HG03159 (cell line): ENCODE measurements around the gene HDAC5.

Experiments used
- ATAC-seq: cut with Tn5 transposase; IDR thresholded peaks from one replicate; pipeline ENCODE4 v1.9.1; 2021; ENCODE audit warnings: mild to moderate bottlenecking, moderate library complexity; ENCODE audit not compliant: unreplicated experiment

The HDAC5 gene

DNA sequence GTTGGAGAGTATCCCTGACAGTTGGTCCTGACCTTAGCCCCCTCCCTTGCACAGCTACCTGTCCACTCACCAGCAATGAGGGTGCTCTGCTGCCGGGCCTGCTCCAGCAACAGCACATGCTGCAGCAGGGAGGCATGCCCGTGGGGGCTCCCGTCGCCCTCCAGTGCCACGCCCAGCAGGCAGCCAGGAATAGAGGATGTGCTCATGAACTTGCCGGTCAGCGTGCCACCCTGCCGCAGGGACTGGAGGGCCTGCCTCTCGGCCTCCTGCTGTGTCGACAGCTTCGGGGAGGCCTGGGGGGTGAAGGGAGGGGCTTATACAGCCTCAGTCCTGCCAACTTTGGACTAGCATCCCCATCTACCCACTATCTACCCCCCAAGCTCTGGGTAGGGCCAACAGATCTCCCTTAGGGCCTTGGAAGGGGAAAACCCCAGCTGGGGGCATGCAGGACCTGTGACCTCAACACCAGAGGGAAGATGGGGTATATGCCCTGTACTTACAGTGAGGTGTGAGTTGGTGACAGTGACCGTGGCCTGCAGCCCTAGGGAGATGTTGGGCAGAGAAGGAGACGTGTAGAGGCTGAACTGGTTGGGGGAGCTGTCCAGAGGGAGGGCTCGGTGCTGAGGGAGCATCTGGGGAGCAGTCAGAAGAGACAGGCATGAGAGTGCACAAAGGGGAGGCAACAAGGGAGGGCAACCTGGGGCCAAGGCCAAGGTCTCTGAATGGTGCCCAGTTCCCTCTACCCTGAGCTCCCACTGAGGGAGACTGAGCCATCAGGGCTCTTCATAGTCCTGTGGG is 32.0 kb downstream of the HDAC5 start:
- ATAC-seq, result no peak

DNA sequence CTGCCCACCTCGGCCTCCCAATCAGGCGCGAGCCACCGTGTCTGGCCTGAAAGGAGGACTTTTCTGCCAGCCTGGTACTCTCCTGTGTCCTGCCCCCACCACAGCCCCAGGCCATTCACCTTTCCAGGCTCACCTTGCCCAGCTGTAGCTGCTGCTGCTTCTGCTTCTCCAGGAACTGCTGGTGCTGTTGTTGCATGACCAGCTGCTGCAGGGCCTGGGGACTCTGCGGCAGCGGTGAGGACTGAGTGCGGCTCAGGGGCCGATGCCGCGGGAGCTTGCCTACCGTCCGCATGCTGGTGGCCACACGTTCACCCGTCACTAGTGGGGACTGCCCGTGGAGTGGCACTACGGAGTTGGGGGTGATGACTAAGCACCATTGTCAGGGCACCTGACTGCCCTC is 35.2 kb downstream of the HDAC5 start:
- ATAC-seq, result no peak

DNA sequence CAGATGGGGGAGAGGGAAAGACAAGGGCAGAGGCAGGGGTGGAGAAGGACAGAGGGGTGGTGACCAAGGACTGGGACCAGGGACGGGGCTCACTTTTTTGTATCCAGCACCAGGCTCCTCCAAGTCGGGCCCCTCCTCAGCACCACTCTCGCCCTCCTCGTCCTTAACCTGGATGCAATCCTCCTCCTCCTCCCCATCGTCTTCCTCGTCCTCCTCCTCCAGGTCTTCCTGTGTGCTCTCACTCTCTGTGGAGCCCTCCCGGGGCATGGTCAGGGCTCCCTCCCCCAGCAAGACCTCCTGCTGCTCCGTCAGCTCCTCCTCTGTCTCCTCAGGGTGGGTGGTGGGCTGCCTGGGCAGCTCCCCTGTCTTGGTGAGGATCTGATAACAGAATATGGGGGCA is 36.1 kb downstream of the HDAC5 start:
- ATAC-seq, result no peak

DNA sequence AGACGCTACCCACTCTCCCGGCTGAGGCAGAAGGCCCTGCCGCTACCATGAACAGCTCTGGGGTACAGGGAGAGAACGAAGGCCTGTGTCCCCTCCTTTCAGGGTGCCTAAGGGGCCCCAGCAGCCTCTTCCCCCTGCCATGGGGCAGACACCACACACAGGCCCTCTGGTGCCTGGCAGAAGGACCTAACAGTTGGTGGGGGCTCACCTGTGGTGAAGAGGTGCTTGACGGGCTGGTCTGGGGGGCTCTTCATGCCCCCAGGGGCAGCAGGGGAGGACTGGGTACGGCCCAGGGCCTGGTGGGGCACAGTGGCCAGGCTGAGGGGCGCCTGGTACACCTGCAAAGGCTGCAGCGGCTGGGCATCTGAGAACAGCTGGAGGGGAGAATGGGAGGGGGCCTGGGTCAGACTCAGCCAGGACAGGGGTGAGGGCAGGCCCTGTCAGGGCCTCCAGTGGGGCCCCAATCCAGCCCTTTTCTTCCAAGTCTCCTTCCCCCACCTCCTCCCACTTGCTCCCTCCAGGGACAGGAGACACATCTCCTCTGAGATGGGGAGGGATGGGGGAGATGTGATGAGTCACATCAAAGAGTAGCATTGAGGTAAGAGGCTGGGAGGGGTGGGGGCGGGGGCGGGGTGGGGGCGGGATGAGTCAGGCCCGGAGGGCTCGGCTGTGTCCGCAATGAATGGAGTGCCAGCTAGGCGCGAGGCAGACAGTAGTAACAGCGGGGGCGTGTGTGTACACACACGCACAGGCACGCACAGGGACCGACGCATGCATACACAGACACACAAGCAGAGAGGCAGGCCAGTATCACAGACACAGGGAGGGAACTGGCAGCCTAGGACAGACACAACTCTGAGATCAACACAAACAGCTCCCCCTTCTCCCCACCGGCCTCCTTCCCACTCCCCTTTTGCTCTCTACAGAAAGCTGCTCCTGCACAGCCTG is 36.8 kb downstream of the HDAC5 start:
- no peak for ATAC-seq

DNA sequence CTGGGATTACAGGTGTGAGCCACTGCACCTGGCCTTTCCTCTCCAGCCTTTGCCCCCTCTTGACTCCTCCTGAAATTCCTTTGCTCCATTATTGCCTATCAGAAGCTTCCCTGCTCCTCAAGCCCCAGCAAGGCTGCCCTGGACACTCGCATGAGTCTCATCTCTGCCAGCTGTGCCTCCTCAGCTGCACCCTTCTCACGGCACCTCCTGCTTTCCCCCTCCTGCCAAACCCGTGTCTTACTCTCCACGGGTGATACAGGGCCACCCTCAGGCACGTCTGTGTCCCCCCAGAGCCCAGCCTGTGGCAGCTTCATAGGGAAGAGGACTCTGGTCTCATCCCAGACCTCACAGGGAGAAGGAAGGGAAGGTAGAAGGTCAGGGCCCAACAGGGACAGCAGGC is 37.5 kb downstream of the HDAC5 start:
- ATAC-seq, result no peak

DNA sequence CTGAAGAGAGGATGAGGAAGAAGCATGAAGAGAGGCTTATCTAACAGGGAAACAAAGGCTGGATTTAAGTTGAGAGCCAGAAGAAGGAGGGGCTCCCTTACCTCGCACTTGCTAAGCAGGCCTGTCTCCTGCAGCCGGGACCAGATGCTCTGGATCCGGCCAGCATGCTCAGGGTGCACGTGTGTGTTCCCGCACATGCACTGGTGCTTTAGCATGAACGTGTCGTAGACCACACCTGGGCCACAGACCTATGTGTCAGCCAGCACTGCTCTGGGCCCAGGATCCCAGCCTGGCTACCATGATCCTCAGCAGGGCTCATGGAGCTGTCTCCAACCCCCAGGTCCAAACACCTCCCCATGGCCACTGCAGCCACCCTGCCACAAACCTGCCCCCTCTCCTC is 38.5 kb downstream of the HDAC5 start:
- no peak for ATAC-seq

DNA sequence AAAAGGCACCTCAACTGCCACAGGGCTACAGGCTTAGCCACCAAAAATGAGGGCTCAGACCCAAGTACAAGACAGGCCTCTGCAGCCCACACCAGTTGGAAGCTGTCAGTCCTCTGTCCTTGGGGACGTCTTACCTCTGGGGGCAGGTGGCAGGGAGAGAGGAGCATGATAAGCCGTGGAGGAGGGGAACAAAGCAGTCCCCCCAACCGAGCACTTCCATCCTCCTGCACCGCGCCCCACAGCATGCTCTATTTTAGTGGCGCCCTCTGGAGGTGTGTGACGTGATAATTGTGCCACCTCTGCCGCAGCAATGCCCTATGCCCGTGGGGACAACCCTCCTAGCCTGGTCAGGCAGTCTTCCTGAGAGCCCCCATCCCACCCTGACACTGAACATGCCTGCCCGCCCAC is 39.3 kb downstream of the HDAC5 start:
- no peak for ATAC-seq

DNA sequence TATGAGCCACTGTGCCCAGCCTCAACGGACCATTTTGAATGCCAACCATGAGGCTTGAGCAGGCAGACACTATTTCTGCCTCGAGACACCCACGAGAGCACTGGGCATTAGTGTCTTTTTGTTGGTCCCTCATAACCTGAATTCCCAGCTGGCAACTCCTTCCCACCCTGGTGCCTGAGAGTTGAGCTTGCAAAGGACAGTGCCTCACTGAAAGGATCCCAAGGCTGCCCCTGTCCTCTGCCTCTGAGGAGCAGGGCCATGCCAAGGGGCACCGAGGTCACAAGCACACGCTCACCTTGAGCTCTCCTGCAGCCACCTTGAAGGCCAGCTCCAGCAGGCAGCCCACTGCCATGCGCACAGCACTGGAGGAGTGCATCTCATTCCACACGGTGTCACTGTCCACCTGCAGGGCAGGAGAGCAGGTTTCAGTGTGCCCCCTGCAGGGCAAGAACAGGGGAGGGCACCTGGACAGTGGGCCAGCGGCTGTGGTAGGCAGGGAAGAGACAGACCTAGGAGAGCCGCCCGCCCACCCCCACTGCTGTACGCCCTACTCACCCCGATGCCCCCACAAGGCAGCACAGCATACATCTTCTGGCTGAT is 40.1 kb downstream of the HDAC5 start:
- no peak for ATAC-seq

DNA sequence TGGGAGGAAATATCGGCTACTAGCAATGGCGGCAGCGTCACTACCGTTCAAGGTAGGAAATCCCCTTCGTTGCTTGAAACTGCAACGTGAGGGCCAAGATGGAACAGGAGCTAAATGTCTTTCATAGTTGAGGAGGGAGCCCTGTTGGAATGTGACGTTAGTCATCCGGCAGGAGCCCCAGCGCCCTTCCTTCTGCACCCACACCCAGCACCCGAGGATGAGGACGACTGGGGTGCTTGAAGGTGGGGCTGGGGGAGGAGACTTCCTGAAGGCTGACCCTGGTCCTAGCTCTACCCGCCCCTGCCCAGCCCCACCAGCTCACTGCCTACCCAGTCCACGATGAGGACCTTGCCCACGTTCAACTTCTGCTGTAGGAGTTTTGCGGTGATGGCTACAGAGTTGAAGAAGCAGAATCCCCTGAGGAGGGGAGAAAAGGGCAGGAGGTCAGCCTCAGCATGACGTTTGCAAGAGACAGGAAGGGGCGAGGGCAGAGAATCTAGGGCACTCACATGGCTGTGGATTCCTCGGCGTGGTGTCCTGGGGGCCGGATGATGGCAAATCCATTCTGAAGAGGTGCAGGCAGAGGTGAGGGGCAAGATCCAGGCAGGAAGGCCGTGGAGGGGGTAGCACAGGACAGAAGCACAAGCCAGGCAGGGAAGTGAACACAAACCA is 41.0 kb downstream of the HDAC5 start:
- ATAC-seq, result no peak

DNA sequence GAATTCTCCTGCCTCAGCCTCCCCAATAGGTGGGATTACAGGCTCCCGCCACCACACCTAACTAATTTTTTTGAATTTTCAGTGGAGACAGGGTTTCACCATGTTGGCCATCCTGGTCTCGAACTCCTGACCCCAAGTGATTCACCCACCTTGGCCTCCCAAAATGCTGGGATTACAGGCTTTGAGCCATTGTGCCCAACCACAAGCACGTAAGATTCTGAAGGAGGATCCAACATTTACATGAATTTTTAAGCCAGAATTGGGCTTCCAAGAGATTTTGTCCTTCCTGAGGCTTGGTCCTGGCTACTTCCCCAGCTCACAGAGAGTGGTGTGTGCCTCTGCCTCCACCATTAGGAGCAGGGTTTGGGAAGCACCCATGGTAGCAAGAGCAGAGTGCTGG is 41.8 kb downstream of the HDAC5 start:
- no peak for ATAC-seq

DNA sequence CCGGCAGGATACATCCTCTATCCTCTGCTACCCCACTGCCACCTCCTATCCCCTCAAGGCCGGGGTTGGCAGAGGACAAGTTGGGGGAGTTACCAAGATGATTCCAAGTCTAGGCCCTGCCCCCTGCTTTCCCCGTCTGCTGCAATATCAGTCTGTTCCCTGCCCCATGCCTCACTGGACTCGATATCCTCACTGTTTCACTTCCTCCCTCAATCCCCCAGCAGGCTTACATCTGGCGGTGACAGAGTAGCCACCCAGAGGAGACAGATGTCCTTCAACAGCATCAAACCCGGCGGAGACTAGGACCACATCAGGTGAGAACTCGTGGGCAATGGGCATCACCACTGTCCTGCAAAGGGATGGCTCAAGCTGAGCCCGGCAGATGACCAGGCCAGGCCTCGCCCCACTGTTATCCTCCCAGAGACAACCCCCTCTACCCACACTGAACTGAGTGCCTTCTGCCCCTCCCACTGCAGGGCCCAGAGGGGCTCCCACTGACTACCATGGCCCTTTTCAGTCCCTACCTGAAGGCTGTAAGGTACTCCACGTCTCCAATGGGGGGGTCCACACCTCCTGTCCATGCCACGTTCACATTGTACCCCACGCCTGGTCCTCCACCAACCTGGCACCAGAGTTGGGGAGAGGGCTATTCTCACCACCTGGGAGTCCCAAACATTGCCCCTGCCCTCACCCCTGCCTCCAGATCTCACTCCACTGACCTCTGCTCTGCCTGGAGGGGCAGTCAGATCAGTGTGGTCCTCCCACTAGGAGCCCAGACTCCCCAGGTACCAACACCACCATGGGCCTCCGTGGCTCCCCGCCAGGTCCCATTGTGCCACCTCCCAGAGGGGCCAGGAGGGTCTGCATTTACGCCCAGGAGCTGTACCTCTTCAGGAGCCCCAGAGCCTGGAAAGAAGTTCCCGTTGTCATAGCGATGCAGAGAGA is 43.3 kb downstream of the HDAC5 start:
- ATAC-seq, result no peak

DNA sequence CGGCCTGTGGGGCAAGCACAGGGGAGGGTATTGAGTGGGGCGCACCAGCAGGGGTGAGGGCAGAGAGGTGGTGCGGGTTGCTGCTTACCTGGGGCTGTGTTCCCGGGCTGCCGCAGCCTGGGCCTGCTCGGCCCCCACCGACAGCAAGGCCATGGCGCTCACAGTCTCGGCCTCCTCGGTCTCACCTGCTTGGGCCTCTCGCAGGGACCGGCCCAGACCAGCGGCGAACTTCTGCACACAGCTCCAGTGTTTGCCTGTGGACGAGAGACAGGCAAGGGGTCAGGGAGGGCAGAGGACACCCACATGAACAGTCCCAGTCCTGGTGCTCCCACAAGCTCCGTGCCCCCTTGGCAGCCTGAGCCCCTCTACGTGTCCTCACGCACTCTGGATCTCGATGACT is 45.0 kb downstream of the HDAC5 start:
- no peak for ATAC-seq

DNA sequence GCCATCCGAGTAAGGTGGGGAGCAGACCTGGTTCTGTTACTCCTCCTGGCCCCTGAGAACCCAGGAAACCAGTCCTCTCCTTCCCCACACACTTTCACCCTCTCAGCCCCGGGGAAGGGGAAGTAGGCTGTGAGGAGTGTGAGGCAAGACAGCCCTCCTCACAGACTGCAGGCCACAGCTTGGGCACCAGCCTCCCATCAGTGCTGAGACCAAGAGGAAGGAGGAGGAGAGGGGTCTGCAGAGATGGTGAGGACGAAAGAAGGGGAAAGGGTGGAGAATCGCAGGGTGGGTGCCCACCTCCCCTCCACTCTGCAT is 45.9 kb downstream of the HDAC5 start:
- no peak for ATAC-seq

DNA sequence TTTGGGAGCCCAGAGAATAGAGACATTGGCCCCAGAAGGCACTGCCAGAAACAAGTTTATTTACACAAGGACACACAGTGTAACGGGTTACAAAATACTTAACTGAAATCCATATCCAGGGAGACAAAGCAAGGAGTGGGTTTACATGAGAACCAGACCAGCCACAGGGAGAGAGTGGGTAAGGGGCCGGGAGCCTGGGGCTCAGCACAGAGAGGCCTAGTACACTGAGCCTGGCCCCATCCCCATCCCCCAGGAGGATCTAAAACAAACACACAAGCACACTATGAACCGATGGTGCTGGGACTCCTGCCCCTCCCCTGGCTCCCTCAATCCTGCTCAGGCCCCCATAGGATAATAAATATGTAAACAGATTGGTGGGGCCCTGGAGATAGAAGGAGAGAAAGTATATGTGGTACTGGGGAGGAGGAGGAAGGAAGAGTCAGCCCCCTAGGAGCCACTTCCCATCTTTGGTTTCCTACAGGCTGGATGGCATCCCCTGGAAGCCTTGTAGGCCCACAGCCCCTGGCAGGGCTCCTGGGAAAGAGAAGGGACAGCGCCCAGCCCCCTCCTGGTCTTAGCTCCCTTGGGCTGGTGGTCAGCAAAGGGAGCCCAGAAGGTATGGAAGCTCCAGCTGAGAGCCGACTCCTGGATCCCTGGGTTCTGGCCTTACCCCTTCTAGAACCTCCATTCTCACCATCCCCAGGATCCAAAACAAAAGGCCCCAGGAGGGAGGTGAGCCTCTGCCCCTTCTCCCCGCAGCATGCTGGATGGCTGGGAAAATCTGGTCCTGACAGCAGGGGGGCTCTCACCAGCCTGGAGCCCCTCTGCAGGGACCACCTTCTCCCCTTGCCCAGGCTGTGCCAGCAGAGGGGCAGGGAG is 46.5 kb downstream of the HDAC5 start:
- ATAC-seq, result no peak

DNA sequence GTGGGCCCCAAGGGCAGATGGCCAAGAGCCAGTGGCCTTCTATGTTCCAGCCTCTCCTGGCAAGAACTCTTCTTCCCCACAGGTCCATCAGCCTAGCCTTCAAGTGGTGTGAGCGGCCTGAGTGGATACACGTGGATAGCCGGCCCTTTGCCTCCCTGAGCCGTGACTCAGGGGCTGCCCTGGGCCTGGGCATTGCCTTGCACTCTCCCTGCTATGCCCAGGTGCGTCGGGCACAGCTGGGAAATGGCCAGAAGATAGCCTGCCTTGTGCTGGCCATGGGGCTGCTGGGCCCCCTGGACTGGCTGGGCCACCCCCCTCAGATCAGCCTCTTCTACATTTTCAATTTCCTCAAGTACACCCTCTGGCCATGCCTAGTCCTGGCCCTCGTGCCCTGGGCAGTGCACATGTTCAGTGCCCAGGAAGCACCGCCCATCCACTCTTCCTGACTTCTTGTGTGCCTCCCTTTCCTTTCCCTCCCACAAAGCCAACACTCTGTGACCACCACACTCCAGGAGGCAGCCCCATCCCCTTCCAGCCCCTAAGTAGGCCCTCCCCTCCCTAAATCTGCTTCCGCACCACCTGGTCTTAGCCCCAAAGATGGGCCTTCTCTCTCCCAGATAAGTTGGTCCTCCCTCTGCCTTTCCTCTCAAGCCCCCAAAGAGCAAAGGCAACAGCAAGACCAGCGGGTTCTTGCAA is 47.7 kb downstream of the HDAC5 start:
- ATAC-seq, result no peak

DNA sequence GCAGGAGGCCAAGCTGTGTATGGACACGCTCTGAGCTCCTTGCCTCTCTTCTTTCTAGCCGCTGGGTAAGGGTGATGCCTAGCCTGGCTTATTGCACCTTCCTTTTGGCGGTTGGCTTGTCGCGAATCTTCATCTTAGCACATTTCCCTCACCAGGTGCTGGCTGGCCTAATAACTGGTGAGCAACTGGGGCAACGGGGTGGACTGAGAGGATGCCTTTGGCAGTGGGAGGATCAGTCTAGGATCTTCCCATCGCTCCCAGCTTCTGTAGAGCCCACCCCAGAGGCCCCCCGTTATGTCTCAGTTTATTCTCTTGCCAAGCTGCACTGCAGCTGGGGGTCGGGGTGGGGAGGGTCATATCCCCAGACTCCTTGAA is 48.5 kb downstream of the HDAC5 start:
- ATAC-seq, result no peak

DNA sequence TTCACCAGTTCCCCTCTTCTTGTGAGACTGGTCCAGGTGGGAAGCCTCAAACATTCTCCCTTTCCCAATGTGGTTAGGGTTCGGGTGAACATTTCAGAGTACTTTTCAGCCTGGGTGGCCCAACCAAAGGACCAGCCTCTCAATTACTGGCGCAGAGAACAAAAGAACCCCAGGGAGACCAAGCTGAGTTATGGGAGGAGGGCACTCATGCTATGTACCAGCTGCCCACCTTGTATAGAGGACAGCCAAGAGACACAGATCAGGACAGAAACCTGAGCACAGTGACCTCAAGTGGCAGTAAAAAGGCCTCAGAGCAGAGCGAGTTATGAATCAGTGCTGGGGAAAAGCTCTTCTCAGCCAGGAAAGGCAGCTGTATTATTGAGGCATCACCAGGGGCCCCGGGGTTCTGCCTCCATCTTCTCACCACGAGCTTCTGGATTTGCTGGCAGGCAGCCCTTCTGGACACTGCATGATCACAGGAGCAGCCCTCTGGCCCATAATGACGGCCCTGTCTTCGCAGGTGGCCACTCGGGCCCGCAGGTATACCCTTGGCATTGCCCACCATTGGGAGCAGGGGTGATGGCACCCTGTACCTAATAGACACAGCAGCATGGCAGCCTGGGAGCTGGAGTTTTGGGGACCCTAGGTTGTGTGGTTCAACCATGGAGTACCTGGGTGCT is 49.1 kb downstream of the HDAC5 start:
- no peak for ATAC-seq

DNA sequence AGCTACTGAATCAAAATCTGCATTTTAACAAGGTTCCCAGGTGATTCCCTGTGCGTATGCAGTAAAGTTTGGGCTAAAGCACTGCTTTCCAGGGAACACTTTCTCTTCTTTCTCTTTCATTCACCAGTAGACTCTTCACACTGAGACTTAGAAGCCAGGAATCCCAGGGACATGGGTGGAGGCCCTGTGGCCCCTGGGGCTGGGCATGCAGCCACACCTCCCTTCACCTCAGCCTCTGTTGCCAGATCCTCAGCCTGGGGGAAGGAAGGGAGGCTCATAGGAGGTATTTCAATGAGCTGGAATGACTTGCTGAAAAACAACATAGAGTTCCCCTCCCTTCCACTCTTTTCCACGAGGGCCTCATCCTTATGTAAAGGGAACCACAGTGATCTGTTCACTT is 51.7 kb downstream of the HDAC5 start:
- no peak for ATAC-seq
